HepG2 (cell line): Measurements from ENCODE around the gene GAPDH. TPM values are rescaled to one million over a fixed set of nuclear protein-coding genes. Genes with fewer than 3 reads are reported as not detected.
A peak's percentile ranks its signal among the peaks of the same experiment; 100 is the strongest.

Experiments
- AGO1 ChIP-seq: fragments of 200-400 bp; formaldehyde crosslinking; IDR thresholded peaks from 2 replicates; pipeline ENCODE4 v1.6.1; 2017; ENCODE audit warnings: mild to moderate bottlenecking, low read depth, low read length, moderate library complexity; ENCODE audit not compliant: poor library complexity, severe bottlenecking
- CCDC6 ChIP-seq: sonication (generic); formaldehyde crosslinking; IDR thresholded peaks from 2 replicates; pipeline ENCODE4 v1.8.1; 2022; ENCODE audit warnings: mild to moderate bottlenecking, missing genetic modification reagents, moderate library complexity
- CENPBD1 ChIP-seq: sonication (generic); formaldehyde crosslinking; IDR thresholded peaks from 2 replicates; pipeline ENCODE4 v1.8.0; 2022; ENCODE audit warnings: missing genetic modification reagents, low read depth, mild to moderate bottlenecking, borderline replicate concordance
- CHD4 ChIP-seq: fragments of 200-600 bp; sonication (generic); IDR thresholded peaks from 2 replicates; pipeline ENCODE4 v1.7.0; 2017; ENCODE audit warnings: mild to moderate bottlenecking, low read length, borderline replicate concordance
- DZIP1 ChIP-seq: sonication (generic); formaldehyde crosslinking; IDR thresholded peaks from 2 replicates; pipeline ENCODE4 v1.5.0; 2020; ENCODE audit warnings: mild to moderate bottlenecking, missing genetic modification reagents
- EP300 ChIP-seq, 3 experiments: sonication (generic) in 1 of 3; formaldehyde crosslinking in 1 of 3; IDR thresholded peaks; 2 replicates each; pipeline versions ENCODE4 v1.5.1 to v1.6.1; 2011 to 2020; ENCODE audit warnings: low read depth in 2 of 3, low read length in 2 of 3, borderline replicate concordance in 1 of 3, improper control_type of control experiment in 1 of 3, mild to moderate bottlenecking in 1 of 3, missing genetic modification reagents in 1 of 3, moderate library complexity in 1 of 3
- KDM4B ChIP-seq: sonication (generic); formaldehyde crosslinking; IDR thresholded peaks from 2 replicates; pipeline ENCODE4 v1.4.0; 2020; ENCODE audit warnings: missing genetic modification reagents
- MYNN ChIP-seq: sonication (generic); formaldehyde crosslinking; IDR thresholded peaks from 2 replicates; pipeline ENCODE4 v1.4.0; 2020; ENCODE audit warnings: mild to moderate bottlenecking, low read depth, missing genetic modification reagents
- polyA plus RNA-seq, 8 experiments: library from polyadenylated mRNA; depleted of rRNA in 3 of 8; stranded (reverse) in 7 of 8; unstranded in 1 of 8; fragments of >200 nt; fragmentation: Illumina TruSeq in 4 of 8; extraction: Trizol in 4 of 8; gene quantifications; 2 replicates each; pipeline versions ENCODE4 v1.2.1 to v1.2.3, GENCODE V29; 2011 to 2016; ENCODE audit warnings: low read depth in 4 of 8, missing spikeins in 1 of 8, mixed read lengths in 1 of 8; ENCODE audit not compliant: insufficient read depth in 1 of 8
- total RNA-seq, 5 experiments: library from RNA; depleted of rRNA; stranded (reverse); fragments of >200 nt; fragmentation: Illumina TruSeq; extraction: Trizol; gene quantifications; 2 replicates each; pipeline ENCODE4 v1.2.3, GENCODE V29; 2016; ENCODE audit warnings: low read depth in 1 of 5

GAPDH gene
- total and polyA plus RNA-seq, 2 of the 13 experiments (the other 11 are each of a cell fraction or from before 2014, with no cell fraction given) = 3,038 to 12,722 TPM

GRCh38 chr12:6539707-6540134 is 5.4 kb downstream of the GAPDH start (continued):
- TF ChIP-seq MYNN (CRISPR knock-in tag) (no peak), DZIP1 (CRISPR knock-in tag) (0 out of 2 replicates have a peak, but pooled peaks have one; percentile 53), EP300 (IDR thresholded peaks at IDR 0.05; ENCODE audit: low read depth in 2 of 2, low read length in 2 of 2) (no peak), EP300 (CRISPR knock-in tag; IDR thresholded peaks at IDR 0.05; ENCODE audit: borderline replicate concordance) (no peak), CHD4 (no peak), CENPBD1 (CRISPR knock-in tag) (no peak), AGO1 (peak; percentile 52), CCDC6 (CRISPR knock-in tag) (no peak), KDM4B (no peak)
